ENCODE data around the gene BBS2. TPM values are rescaled to one million over a fixed set of nuclear protein-coding genes. Genes with fewer than 3 reads are reported as not detected.

BBS2 gene, protein sequence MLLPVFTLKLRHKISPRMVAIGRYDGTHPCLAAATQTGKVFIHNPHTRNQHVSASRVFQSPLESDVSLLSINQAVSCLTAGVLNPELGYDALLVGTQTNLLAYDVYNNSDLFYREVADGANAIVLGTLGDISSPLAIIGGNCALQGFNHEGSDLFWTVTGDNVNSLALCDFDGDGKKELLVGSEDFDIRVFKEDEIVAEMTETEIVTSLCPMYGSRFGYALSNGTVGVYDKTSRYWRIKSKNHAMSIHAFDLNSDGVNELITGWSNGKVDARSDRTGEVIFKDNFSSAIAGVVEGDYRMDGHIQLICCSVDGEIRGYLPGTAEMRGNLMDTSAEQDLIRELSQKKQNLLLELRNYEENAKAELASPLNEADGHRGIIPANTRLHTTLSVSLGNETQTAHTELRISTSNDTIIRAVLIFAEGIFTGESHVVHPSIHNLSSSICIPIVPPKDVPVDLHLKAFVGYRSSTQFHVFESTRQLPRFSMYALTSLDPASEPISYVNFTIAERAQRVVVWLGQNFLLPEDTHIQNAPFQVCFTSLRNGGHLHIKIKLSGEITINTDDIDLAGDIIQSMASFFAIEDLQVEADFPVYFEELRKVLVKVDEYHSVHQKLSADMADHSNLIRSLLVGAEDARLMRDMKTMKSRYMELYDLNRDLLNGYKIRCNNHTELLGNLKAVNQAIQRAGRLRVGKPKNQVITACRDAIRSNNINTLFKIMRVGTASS
- total RNA-seq, result 126 TPM

DNA sequence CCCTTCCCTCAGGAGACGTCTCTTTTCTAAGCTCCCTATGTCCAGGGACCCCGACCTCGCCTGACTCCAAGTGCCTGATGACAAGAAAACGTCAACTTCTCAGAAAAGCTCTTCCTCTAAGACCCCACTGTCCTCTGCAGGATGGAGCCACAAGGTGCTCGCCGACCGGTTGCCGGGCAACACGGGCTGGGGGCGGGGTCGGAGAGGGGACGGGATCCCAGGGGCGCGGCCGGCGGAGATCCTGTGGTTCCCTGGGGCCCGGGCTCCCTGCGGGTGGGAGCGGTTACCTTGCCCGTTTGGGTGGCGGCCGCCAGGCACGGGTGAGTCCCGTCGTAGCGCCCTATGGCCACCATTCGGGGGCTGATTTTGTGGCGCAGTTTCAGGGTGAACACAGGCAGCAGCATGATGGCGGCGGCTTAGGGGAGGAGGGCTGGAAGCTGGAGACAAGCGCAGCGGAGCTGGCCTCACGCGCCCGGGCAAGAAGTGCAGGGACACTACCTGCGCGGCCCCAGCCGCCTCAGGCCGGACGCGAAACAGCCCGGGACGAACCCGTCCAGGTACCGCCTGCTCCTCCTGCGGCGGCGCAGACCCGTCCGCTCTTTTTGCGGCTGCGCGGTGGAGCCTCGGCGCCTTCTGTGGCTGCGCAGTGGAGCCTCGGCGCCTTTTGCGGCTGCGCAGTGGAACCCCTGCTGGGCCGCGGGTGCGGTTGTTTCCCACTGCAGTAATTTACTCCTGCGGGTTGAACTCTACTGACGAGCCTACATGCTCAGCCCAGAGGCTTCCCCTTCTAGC is at the start of gene BBS2:
BBS2 (minus strand) TSS at position 566 of the 792 bp plus-strand sequence; CDS start at position 404, 162 bp downstream.

DNA sequence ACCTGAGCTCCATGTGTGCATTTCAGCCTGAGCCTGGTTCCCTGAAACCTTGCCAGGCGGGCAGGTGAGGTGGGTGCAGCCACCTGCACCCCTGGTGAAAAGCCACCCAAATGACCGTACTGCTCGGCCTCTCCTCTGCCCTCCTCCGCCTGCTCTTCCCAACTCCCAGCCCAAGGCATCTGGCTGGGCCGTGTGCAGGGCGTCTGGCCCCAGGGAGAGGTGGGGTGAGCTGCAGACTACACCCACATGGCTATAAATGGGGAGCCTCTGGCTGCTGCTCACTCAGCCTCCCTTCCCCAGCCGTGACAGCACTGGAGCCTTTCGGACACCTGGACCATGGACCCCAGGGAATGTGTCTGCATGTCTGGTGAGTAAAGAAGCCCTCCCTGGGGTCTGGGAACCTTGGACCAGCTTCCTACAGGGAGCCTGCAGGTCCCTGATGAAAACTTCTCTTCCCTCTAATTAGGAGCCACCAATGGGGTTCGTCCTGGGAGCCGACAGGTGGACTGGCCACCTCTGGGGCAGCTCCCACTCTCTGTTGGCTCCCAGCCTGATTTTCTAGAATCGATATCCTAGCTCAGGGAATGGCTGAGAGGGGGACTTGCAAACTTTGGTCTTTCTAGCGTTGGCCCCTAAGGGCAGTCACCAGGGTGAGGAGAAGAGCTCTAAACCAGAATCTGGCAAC is 45.1 kb upstream of the BBS2 start, which contains the start of gene MT4:
MT4 (plus strand) TSS at position 281 of the 685 bp plus-strand sequence; CDS start at position 337, 56 bp downstream.

GRCh38 chr16:56450986-56451752 is 68.7 kb downstream of the BBS2 start, which contains the start of the genes NUDT21 and OGFOD1:
TSS of gene NUDT21 (minus strand) at chr16:56451332. CDS start at chr16:56451202, 130 bp downstream.
TSS of gene OGFOD1 (plus strand) at chr16:56451554. CDS start at chr16:56451613, 59 bp downstream.

Other genes with a start within 250 kb of the BBS2 start
- 244 TPM for gene AMFR, start 94.5 kb downstream of the BBS2 start, total RNA-seq
- 225 TPM for gene NUDT21, start 68.7 kb downstream of the BBS2 start, total RNA-seq
- 25.4 TPM for gene OGFOD1, start 68.5 kb downstream of the BBS2 start, total RNA-seq
- not detected for gene MT4, start 45.0 kb upstream of the BBS2 start, total RNA-seq
- gene MT3, start 69.5 kb upstream of the BBS2 start, total RNA-seq, result 51.7 TPM
- gene MT2A, start 88.6 kb upstream of the BBS2 start, total RNA-seq, result 5.1 TPM
- 9.9 TPM for gene MT1E, start 105.8 kb upstream of the BBS2 start, total RNA-seq
- 1.4 TPM for gene MT1M, start 112.6 kb upstream of the BBS2 start, total RNA-seq
- gene MT1A, start 118.6 kb upstream of the BBS2 start, total RNA-seq, result not detected
- gene MT1B, start 131.9 kb upstream of the BBS2 start, total RNA-seq, result not detected
- 1.8 TPM for gene MT1F, start 137.9 kb upstream of the BBS2 start, total RNA-seq
- gene MT1G, start 148.0 kb upstream of the BBS2 start, total RNA-seq, result not detected
- gene MT1H, start 149.8 kb upstream of the BBS2 start, total RNA-seq, result not detected
- 14.3 TPM for gene MT1X, start 162.4 kb upstream of the BBS2 start, total RNA-seq
- gene NUP93, start 210.1 kb upstream of the BBS2 start, total RNA-seq, result 140 TPM

Measured in diencephalon (tissue), 1 donor.